Activated CD4-positive, alpha-beta T cell treated with anti-CD3 and anti-CD28 coated beads for 36 hours (primary cell): ENCODE measurements around the gene RAPGEF2. TPM values are rescaled to one million over a fixed set of nuclear protein-coding genes. Genes with fewer than 3 reads are reported as not detected.

Source experiments
- ATAC-seq: fragments of 200-7000 bp; cut with Tn5 transposase; one replicate; pipeline ENCODE4 v1.10.0; 2021; ENCODE audit warnings: mild to moderate bottlenecking, moderate library complexity
- CTCF ChIA-PET: fragments of 350-600 bp; sonication (Branson Sonifier 250); formaldehyde crosslinking; loops from one replicate; lab custom pipeline; 2021; ENCODE audit warnings: antibody characterized with exemption; lab: Charles Lee
- POLR2A ChIA-PET: fragments of 350-600 bp; sonication (Branson Sonifier 250); formaldehyde crosslinking; loops from one replicate; lab custom pipeline; 2021; ENCODE audit warnings: antibody characterized with exemption, inconsistent platforms; lab: Charles Lee
- DNase-seq: peaks from one replicate; pipeline ENCODE4 v3.0.0-alpha.2; 2020
- H3K27ac Mint-ChIP-seq: one replicate; pipeline ENCODE4 v1.8.0; 2021; ENCODE audit warnings: mixed read lengths
- H3K27me3 Mint-ChIP-seq: one replicate; pipeline ENCODE4 v1.8.0; 2021; ENCODE audit warnings: mixed read lengths
- H3K36me3 Mint-ChIP-seq: one replicate; pipeline ENCODE4 v1.8.0; 2021; ENCODE audit warnings: low read depth, mixed read lengths
- H3K4me1 Mint-ChIP-seq: one replicate; pipeline ENCODE4 v1.8.0; 2021; ENCODE audit warnings: mixed read lengths
- H3K4me3 Mint-ChIP-seq: one replicate; pipeline ENCODE4 v1.8.0; 2021; ENCODE audit warnings: mild to moderate bottlenecking, moderate library complexity, mixed read lengths
- H3K9me3 Mint-ChIP-seq: one replicate; pipeline ENCODE4 v1.8.0; 2021; ENCODE audit warnings: low read depth, mixed read lengths
- intact Hi-C, 2 experiments: fragments of 100-400 bp; cut with DNase I in 1 of 2; cut with micrococcal nuclease in 1 of 2; formaldehyde crosslinking; loops; one replicate each; pipeline versions ENCODE4 v1.14.2 to v1.15.1; 2022 to 2024; cut with DNase I, micrococcal nuclease
- total RNA-seq, 2 experiments: library from RNA; stranded (reverse); gene quantifications; one replicate each; pipeline ENCODE4 v1.2.3, GENCODE V29; 2021

The RAPGEF2 gene
- total RNA-seq, 2 experiments from 2014 or later = 18.5 to 20.2 TPM

- DNase-seq (no peak), ATAC-seq (no peak)
- no peaks in the 10 kb centered on the region for H3K9me3 Mint-ChIP-seq
- no peaks in the 10 kb centered on the region for H3K27me3 Mint-ChIP-seq
- peaks cover 15% of the 10 kb centered on the region for H3K36me3 Mint-ChIP-seq
- H3K4me3 Mint-ChIP-seq = no peak overlapping the region
- POLR2A ChIA-PET = no interaction called here
- intact Hi-C loops = no loop called here
- CTCF ChIA-PET = interaction anchor here (1.6 kb wide), 1 partner anchor 8 kb away, joined by 6 read pairs; no protein-coding TSS in a partner anchor
- H3K27ac Mint-ChIP-seq = no peak overlapping the region
- peaks cover 2% of the 10 kb centered on the region for H3K4me1 Mint-ChIP-seq
Observed at GRCh38 chr4:159282944-159283343, 180.1 kb downstream of the RAPGEF2 start.

- no peaks in the 10 kb centered on the region for H3K9me3 Mint-ChIP-seq
- no peak overlapping the region for H3K27ac Mint-ChIP-seq
- POLR2A ChIA-PET = no interaction called here
- no peaks in the 10 kb centered on the region for H3K27me3 Mint-ChIP-seq
- DNase-seq (no peak), ATAC-seq (no peak)
- H3K4me1 Mint-ChIP-seq = no peaks in the 10 kb centered on the region
- intact Hi-C loops = no loop called here
- CTCF ChIA-PET = interaction anchor here (0.8 kb wide), 1 partner anchor 109 kb away, joined by 3 read pairs; no protein-coding TSS in a partner anchor
- H3K4me3 Mint-ChIP-seq = no peak overlapping the region
- peaks cover 11% of the 10 kb centered on the region for H3K36me3 Mint-ChIP-seq
Observed at GRCh38 chr4:159283696-159284095, 180.8 kb downstream of the RAPGEF2 start.

- POLR2A ChIA-PET = no interaction called here
- CTCF ChIA-PET = interaction anchor here (0.6 to 0.8 kb wide), 2 partner anchors 79 to 110 kb away, joined by 3 read pairs; no protein-coding TSS in a partner anchor
- no peak overlapping the region for H3K27ac Mint-ChIP-seq
- no peaks in the 10 kb centered on the region for H3K9me3 Mint-ChIP-seq
- H3K36me3 Mint-ChIP-seq = peaks cover 11% of the 10 kb centered on the region
- H3K4me1 Mint-ChIP-seq = no peaks in the 10 kb centered on the region
- H3K27me3 Mint-ChIP-seq = no peaks in the 10 kb centered on the region
- ATAC-seq = no peak
- H3K4me3 Mint-ChIP-seq = no peak overlapping the region
- intact Hi-C loops = no loop called here
- no peak for DNase-seq
Observed at GRCh38 chr4:159284113-159284512, 181.2 kb downstream of the RAPGEF2 start.

- ATAC-seq (no peak), DNase-seq (no peak)
- ChIA-PET CTCF (interaction anchor here (0.6 kb wide), 1 partner anchor 79 kb away, joined by 3 read pairs; no protein-coding TSS in a partner anchor), POLR2A (no interaction called here)
- no peaks in the 10 kb centered on the region for H3K9me3 Mint-ChIP-seq
- intact Hi-C loops = no loop called here
- H3K36me3 Mint-ChIP-seq = peaks cover 6% of the 10 kb centered on the region
- no peaks in the 10 kb centered on the region for H3K4me1 Mint-ChIP-seq
- H3K27ac Mint-ChIP-seq = no peak overlapping the region
- H3K27me3 Mint-ChIP-seq = no peaks in the 10 kb centered on the region
- no peak overlapping the region for H3K4me3 Mint-ChIP-seq
Observed at GRCh38 chr4:159284733-159285132, 181.9 kb downstream of the RAPGEF2 start.

GRCh38 chr4:159287767-159288166 is 184.9 kb downstream of the RAPGEF2 start:
- H3K9me3 Mint-ChIP-seq = no peaks in the 10 kb centered on the region
- no peaks in the 10 kb centered on the region for H3K4me1 Mint-ChIP-seq
- H3K4me3 Mint-ChIP-seq = no peak overlapping the region
- DNase-seq (no peak), ATAC-seq (no peak)
- ChIA-PET POLR2A (no interaction called here), CTCF (no interaction called here)
- peaks cover 2% of the 10 kb centered on the region for H3K36me3 Mint-ChIP-seq
- H3K27ac Mint-ChIP-seq = no peak overlapping the region
- intact Hi-C loops = no loop called here
- no peaks in the 10 kb centered on the region for H3K27me3 Mint-ChIP-seq

GRCh38 chr4:159289682-159290081 is 186.8 kb downstream of the RAPGEF2 start:
- intact Hi-C loops = no loop called here
- Mint-ChIP-seq H3K4me1 (no peaks in the 10 kb centered on the region), H3K9me3 (no peaks in the 10 kb centered on the region), H3K4me3 (no peak overlapping the region), H3K27me3 (no peaks in the 10 kb centered on the region), H3K27ac (no peak overlapping the region), H3K36me3 (peaks cover 2% of the 10 kb centered on the region)
- ATAC-seq (no peak), DNase-seq (no peak)
- ChIA-PET CTCF (no interaction called here), POLR2A (no interaction called here)

- no peak for DNase-seq
- no peaks in the 10 kb centered on the region for H3K27me3 Mint-ChIP-seq
- no peaks in the 10 kb centered on the region for H3K9me3 Mint-ChIP-seq
- peaks cover 2% of the 10 kb centered on the region for H3K4me1 Mint-ChIP-seq
- H3K27ac Mint-ChIP-seq = no peak overlapping the region
- H3K36me3 Mint-ChIP-seq = peaks cover 2% of the 10 kb centered on the region
- no peak overlapping the region for H3K4me3 Mint-ChIP-seq
- CTCF ChIA-PET = interaction anchor here (1.7 kb wide), 1 partner anchor 8 kb away, joined by 6 read pairs; no protein-coding TSS in a partner anchor
- no peak for ATAC-seq
- intact Hi-C loops = no loop called here
- POLR2A ChIA-PET = no interaction called here
Observed at GRCh38 chr4:159290321-159291030, 187.6 kb downstream of the RAPGEF2 start.

- ChIA-PET POLR2A (no interaction called here), CTCF (interaction anchor here (1.4 to 1.7 kb wide), 2 partner anchors 9 kb away, joined by 3 to 6 read pairs; no protein-coding TSS in a partner anchor)
- intact Hi-C loops = no loop called here
- H3K27ac Mint-ChIP-seq = no peak overlapping the region
- no peak for ATAC-seq
- no peak for DNase-seq
- no peak overlapping the region for H3K4me3 Mint-ChIP-seq
- peaks cover 8% of the 10 kb centered on the region for H3K4me1 Mint-ChIP-seq
- H3K9me3 Mint-ChIP-seq = no peaks in the 10 kb centered on the region
- H3K36me3 Mint-ChIP-seq = no peaks in the 10 kb centered on the region
- H3K27me3 Mint-ChIP-seq = no peaks in the 10 kb centered on the region
Observed at GRCh38 chr4:159291176-159291575, 188.3 kb downstream of the RAPGEF2 start.

- POLR2A ChIA-PET = no interaction called here
- DNase-seq (no peak), ATAC-seq (no peak)
- no peaks in the 10 kb centered on the region for H3K36me3 Mint-ChIP-seq
- H3K27ac Mint-ChIP-seq = no peak overlapping the region
- H3K4me1 Mint-ChIP-seq = peaks cover 16% of the 10 kb centered on the region
- intact Hi-C loops = no loop called here
- H3K27me3 Mint-ChIP-seq = no peaks in the 10 kb centered on the region
- no peak overlapping the region for H3K4me3 Mint-ChIP-seq
- no peaks in the 10 kb centered on the region for H3K9me3 Mint-ChIP-seq
- CTCF ChIA-PET = interaction anchor here (0.6 to 1.7 kb wide), 3 partner anchors 8 to 487 kb away, joined by 3 to 6 read pairs (median 3); no protein-coding TSS in a partner anchor
Observed at GRCh38 chr4:159292137-159292896, 189.4 kb downstream of the RAPGEF2 start.

GRCh38 chr4:159293811-159294515 is 191.1 kb downstream of the RAPGEF2 start:
- Mint-ChIP-seq H3K4me1 (peaks cover 27% of the 10 kb centered on the region), H3K9me3 (no peaks in the 10 kb centered on the region), H3K36me3 (no peaks in the 10 kb centered on the region), H3K4me3 (no peak overlapping the region), H3K27ac (no peak overlapping the region), H3K27me3 (no peaks in the 10 kb centered on the region)
- CTCF ChIA-PET = interaction anchor here (0.6 kb wide), 1 partner anchor 527 kb away, joined by 3 read pairs; no protein-coding TSS in a partner anchor
- DNase-seq (no peak), ATAC-seq (no peak)
- POLR2A ChIA-PET = no interaction called here
- intact Hi-C loops = no loop called here

GRCh38 chr4:159296061-159296460 is 193.2 kb downstream of the RAPGEF2 start:
- Mint-ChIP-seq H3K27me3 (no peaks in the 10 kb centered on the region), H3K4me3 (no peak overlapping the region), H3K9me3 (no peaks in the 10 kb centered on the region), H3K27ac (no peak overlapping the region), H3K4me1 (peaks cover 27% of the 10 kb centered on the region), H3K36me3 (no peaks in the 10 kb centered on the region)
- POLR2A ChIA-PET = no interaction called here
- intact Hi-C loops = no loop called here
- ATAC-seq (no peak), DNase-seq (no peak)
- CTCF ChIA-PET = no interaction called here
